Hematopoietic multipotent progenitor cell (in vitro differentiated cells): ENCODE results near the gene KCNA3. TPM values are rescaled to one million over a fixed set of nuclear protein-coding genes. Genes with fewer than 3 reads are reported as not detected.

Experiments used
- total RNA-seq: library from RNA; depleted of rRNA; stranded (reverse); fragments of >200 nt; gene quantifications from one replicate; pipeline ENCODE4 v1.2.3, GENCODE V29; 2012

The KCNA3 gene
- total RNA-seq, 1 donor: 37.2 TPM

Other genes starting within 250 kb of the KCNA3 start
- under 0.01 TPM for gene PROK1, start 223.8 kb downstream of the KCNA3 start, total RNA-seq
- gene KCNA10, start 155.8 kb downstream of the KCNA3 start, total RNA-seq: not detected
- not detected for gene KCNA2, start 68.6 kb downstream of the KCNA3 start, total RNA-seq
- gene CD53, start 198.2 kb upstream of the KCNA3 start, total RNA-seq: 313 TPM